GM23248 (cell line): ENCODE measurements around the gene AQP4.

Experiments
- EZH2 ChIP-seq: fragments of 200-600 bp; sonication (generic); IDR thresholded peaks from 2 replicates; pipeline ENCODE4 v1.6.1; 2018; ENCODE audit warnings: antibody characterized with exemption, mild to moderate bottlenecking; ENCODE audit not compliant: insufficient read depth, poor library complexity, severe bottlenecking
- EZH2phosphoT487 ChIP-seq: fragments of 200-600 bp; sonication (generic); IDR thresholded peaks from 2 replicates; pipeline ENCODE4 v1.6.1; 2018; ENCODE audit warnings: antibody characterized with exemption, moderate library complexity, mild to moderate bottlenecking, low read depth; ENCODE audit not compliant: insufficient read depth

DNA sequence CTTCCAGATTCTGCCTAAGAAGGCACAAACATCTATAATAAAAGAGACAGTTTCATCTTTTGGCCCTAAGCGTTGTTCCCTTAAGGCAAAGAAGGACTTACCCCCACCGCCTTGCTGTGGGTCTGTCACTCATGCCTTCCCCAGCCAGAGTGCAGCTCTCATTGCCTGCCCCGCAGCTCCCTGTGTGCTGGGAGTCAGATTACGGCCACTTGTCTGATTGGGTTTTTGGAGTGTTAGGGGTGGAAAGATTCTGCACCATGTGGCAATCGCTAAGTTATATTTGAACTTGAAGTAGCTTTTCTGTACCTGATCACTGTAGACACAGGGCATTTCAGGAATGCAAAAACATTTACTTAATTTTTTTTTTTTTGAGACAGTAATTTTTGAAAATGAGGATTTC is at the start of gene AQP4:
- no peak for TF ChIP-seq EZH2phosphoT487
- no peak for TF ChIP-seq EZH2
